Glutamatergic neuron (in vitro differentiated cells): ENCODE measurements around the gene DSN1. TPM values are rescaled to one million over a fixed set of nuclear protein-coding genes. Genes with fewer than 3 reads are reported as not detected.

Experiments used
- DNase-seq: peaks from one replicate; pipeline ENCODE4 v3.0.0; 2022
- H3K27ac Mint-ChIP-seq: one replicate; pipeline ENCODE4 v1.8.0; 2020; ENCODE audit warnings: mild to moderate bottlenecking, mixed read lengths, inconsistent platforms; ENCODE audit not compliant: unreplicated experiment
- H3K27me3 Mint-ChIP-seq: one replicate; pipeline ENCODE4 v1.8.0; 2020; ENCODE audit warnings: mild to moderate bottlenecking, moderate library complexity, mixed read lengths, inconsistent platforms; ENCODE audit not compliant: unreplicated experiment
- H3K36me3 Mint-ChIP-seq: one replicate; pipeline ENCODE4 v1.8.0; 2020; ENCODE audit warnings: mild to moderate bottlenecking, mixed read lengths, inconsistent platforms; ENCODE audit not compliant: unreplicated experiment
- H3K4me1 Mint-ChIP-seq: one replicate; pipeline ENCODE4 v1.8.0; 2020; ENCODE audit warnings: mild to moderate bottlenecking, low read depth, mixed read lengths, inconsistent platforms; ENCODE audit not compliant: unreplicated experiment
- H3K4me3 Mint-ChIP-seq: one replicate; pipeline ENCODE4 v1.8.0; 2020; ENCODE audit warnings: mild to moderate bottlenecking, mixed read lengths, inconsistent platforms; ENCODE audit not compliant: unreplicated experiment
- H3K9me3 Mint-ChIP-seq: one replicate; pipeline ENCODE4 v1.8.0; 2020; ENCODE audit warnings: mild to moderate bottlenecking, moderate library complexity, mixed read lengths, inconsistent platforms; ENCODE audit not compliant: unreplicated experiment
- CTCF ChIP-seq: fragments of 200-600 bp; sonication (generic); IDR thresholded peaks from one replicate; pipeline ENCODE4 v1.5.0; 2021; ENCODE audit not compliant: partially characterized antibody, unreplicated experiment
- total RNA-seq: library from RNA; stranded (reverse); fragmentation: NEBNext Ultra II Directional; extraction: Animal tissue kit (Norgen Biotek cat#: 25700); gene quantifications from one replicate; pipeline ENCODE4 v1.2.1, GENCODE V29; 2021; ENCODE audit not compliant: unreplicated experiment

Gene DSN1
- total RNA-seq, 1 donor from 2014 or later, result 6.4 TPM

- Mint-ChIP-seq H3K36me3 (no peaks in the 10 kb centered on the region), H3K4me1 (peaks cover 4% of the 10 kb centered on the region), H3K9me3 (peaks cover 7% of the 10 kb centered on the region), H3K4me3 (peak overlapping the region; percentile 88), H3K27me3 (no peaks in the 10 kb centered on the region), H3K27ac (no peak overlapping the region)
- peak; percentile 26 for DNase-seq
- no peak for TF ChIP-seq CTCF
These were observed 28.8 kb downstream of the DSN1 start for GRCh38 chr20:36744764-36745191.

GRCh38 chr20:36744243-36744642 is 29.3 kb downstream of the DSN1 start:
- Mint-ChIP-seq H3K27me3 (no peaks in the 10 kb centered on the region), H3K4me1 (peaks cover 4% of the 10 kb centered on the region), H3K9me3 (peaks cover 7% of the 10 kb centered on the region), H3K4me3 (peak overlapping the region; percentile 83), H3K27ac (peak overlapping the region; percentile 17), H3K36me3 (no peaks in the 10 kb centered on the region)
- no peak for TF ChIP-seq CTCF
- no peak for DNase-seq

GRCh38 chr20:36742558-36742957 is 31.0 kb downstream of the DSN1 start:
- Mint-ChIP-seq H3K36me3 (no peaks in the 10 kb centered on the region), H3K4me1 (peaks cover 4% of the 10 kb centered on the region), H3K9me3 (peaks cover 7% of the 10 kb centered on the region), H3K27ac (no peak overlapping the region), H3K4me3 (no peak overlapping the region), H3K27me3 (no peaks in the 10 kb centered on the region)
- no peak for DNase-seq
- no peak for TF ChIP-seq CTCF

- TF ChIP-seq CTCF, result no peak
- no peaks in the 10 kb centered on the region for H3K27me3 Mint-ChIP-seq
- peaks cover 10% of the 10 kb centered on the region for H3K4me1 Mint-ChIP-seq
- H3K36me3 Mint-ChIP-seq, result no peaks in the 10 kb centered on the region
- H3K9me3 Mint-ChIP-seq, result peaks cover 4% of the 10 kb centered on the region
- DNase-seq, result no peak
- H3K27ac Mint-ChIP-seq, result no peak overlapping the region
- H3K4me3 Mint-ChIP-seq, result no peak overlapping the region
These were observed 32.5 kb downstream of the DSN1 start for GRCh38 chr20:36741072-36741471.

- no peak for DNase-seq
- Mint-ChIP-seq H3K4me3 (no peak overlapping the region), H3K36me3 (no peaks in the 10 kb centered on the region), H3K4me1 (peaks cover 10% of the 10 kb centered on the region), H3K27ac (no peak overlapping the region), H3K9me3 (no peaks in the 10 kb centered on the region), H3K27me3 (peaks cover 2% of the 10 kb centered on the region)
- no peak for TF ChIP-seq CTCF
These were observed 36.4 kb downstream of the DSN1 start for GRCh38 chr20:36737183-36737499.
